H1 (cell line): ENCODE measurements around the gene UGT1A3.

ENCODE experiments used
- BRCA1 ChIP-seq: IDR thresholded peaks from 2 replicates; pipeline ENCODE4 v1.6.1; 2012; ENCODE audit warnings: low read depth, low read length, improper control_type of control experiment
- EP300 ChIP-seq, 2 experiments: IDR thresholded peaks; 1 replicate in 1 of 2; 2 replicates in 1 of 2; pipeline ENCODE4 v1.6.1; 2011 to 2012; ENCODE audit warnings: low read depth in 2 of 2, low read length in 2 of 2, mild to moderate bottlenecking in 2 of 2, borderline replicate concordance in 1 of 2, inconsistent platforms in 1 of 2, moderate library complexity in 1 of 2
- POLR2A ChIP-seq, 2 experiments: IDR thresholded peaks; 1 replicate in 1 of 2; 2 replicates in 1 of 2; pipeline ENCODE4 v1.6.1; 2011; ENCODE audit warnings: low read depth in 2 of 2, low read length in 2 of 2, mild to moderate bottlenecking in 2 of 2; ENCODE audit errors: control extremely low read depth in 1 of 2
- SIN3A ChIP-seq, 2 experiments: IDR thresholded peaks in 1 of 2; conservative IDR thresholded peaks in 1 of 2; 2 replicates each; pipeline ENCODE4 v1.6.1; 2011 to 2012; ENCODE audit warnings: low read length in 2 of 2, improper control_type of control experiment in 1 of 2, low read depth in 1 of 2, mild to moderate bottlenecking in 1 of 2

DNA sequence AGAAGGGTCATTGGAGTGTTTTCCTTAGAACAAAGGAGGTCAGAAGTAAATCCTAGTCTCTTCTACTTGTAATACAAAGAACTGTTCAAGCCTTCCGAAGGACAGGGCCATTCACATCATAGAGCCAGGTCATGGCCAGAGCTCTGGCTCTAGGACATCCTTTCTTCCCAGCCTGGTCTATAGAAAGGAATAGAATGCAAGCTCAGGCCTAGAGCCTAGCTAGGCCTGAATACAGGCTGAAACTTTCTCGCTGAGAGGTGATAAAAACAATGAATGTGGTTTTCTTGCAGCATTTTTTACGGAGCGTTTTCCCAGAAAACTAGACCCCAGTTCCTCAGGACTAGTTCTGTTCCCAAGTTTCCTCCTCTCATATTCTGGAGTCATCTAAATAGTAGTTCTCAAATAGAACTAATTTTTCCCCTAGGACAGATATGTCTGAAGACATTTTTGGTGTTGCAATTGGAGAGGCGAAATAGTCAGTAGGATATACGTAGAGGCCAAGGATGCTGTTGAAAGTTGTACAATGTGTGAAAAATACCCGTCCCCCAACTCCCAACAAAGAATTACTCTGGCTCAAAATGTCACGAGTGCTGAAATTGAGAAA is 29.3 kb upstream of the UGT1A3 start:
- TF ChIP-seq BRCA1 (no peak), POLR2A (IDR thresholded peaks at IDR 0.05; ENCODE audit: control extremely low read depth in 1 of 2, low read depth in 2 of 2, low read length in 2 of 2) (no peak), EP300 (IDR thresholded peaks at IDR 0.05; ENCODE audit: borderline replicate concordance in 1 of 2, low read depth in 2 of 2, low read length in 2 of 2) (no peak), SIN3A (conservative IDR thresholded peaks at IDR 0.05 in 1 of 2, IDR thresholded peaks at IDR 0.05 in 1 of 2; ENCODE audit: low read depth in 1 of 2, low read length in 2 of 2) (no peak)
